HEK293 (cell line): ENCODE results near the gene TMEM203.

ENCODE experiments used
- CTCF ChIA-PET: fragments of 350-600 bp; formaldehyde crosslinking; extraction: SDS; loops from one replicate; lab custom pipeline; 2021; ENCODE audit warnings: antibody characterized with exemption; lab: Yijun Ruan, JAX
- POLR2A ChIA-PET: fragments of 300-600 bp; formaldehyde crosslinking; extraction: SDS; loops from one replicate; lab custom pipeline; 2020; ENCODE audit warnings: antibody characterized with exemption, inconsistent platforms; lab: Yijun Ruan, JAX
- H3K27ac ChIP-seq: fragments of 200-500 bp; sonication (Bioruptor generic); 2 replicates; pipeline ENCODE4 v1.5.1; 2014; ENCODE audit warnings: low read depth, low read length, control low read depth, inconsistent platforms; ENCODE audit errors: extremely low read depth
- H3K36me3 ChIP-seq, 2 experiments: fragments of 200-500 bp in 1 of 2; sonication (Bioruptor generic) in 1 of 2; 1 replicate in 1 of 2; 2 replicates in 1 of 2; pipeline ENCODE4 v1.5.1; 2014 to 2017; ENCODE audit warnings: inconsistent platforms in 2 of 2, low read length in 2 of 2; ENCODE audit not compliant: control insufficient read depth in 2 of 2, insufficient read depth in 1 of 2
- H3K4me1 ChIP-seq: fragments of 200-500 bp; sonication (Bioruptor generic); 2 replicates; pipeline ENCODE4 v1.5.1; 2014; ENCODE audit warnings: mild to moderate bottlenecking, low read length, inconsistent platforms; ENCODE audit not compliant: control insufficient read depth, insufficient read depth
- H3K4me3 ChIP-seq: 2 replicates; pipeline ENCODE4 v1.5.1; 2011; ENCODE audit warnings: low read depth, mild to moderate bottlenecking, control low read depth, low read length, moderate library complexity
- H3K9me3 ChIP-seq: fragments of 200-500 bp; sonication (Bioruptor generic); 2 replicates; pipeline ENCODE4 v1.5.1; 2014; ENCODE audit warnings: low read depth, low read length, inconsistent platforms; ENCODE audit not compliant: control insufficient read depth, insufficient read depth
- BCL11B ChIP-seq: fragments of 450-650 bp; formaldehyde crosslinking; IDR thresholded peaks from 2 replicates; pipeline ENCODE4 v1.5.1; 2016; ENCODE audit warnings: low read depth, missing biosample characterization, missing genetic modification characterization
- GFI1B ChIP-seq: fragments of 450-650 bp; formaldehyde crosslinking; IDR thresholded peaks from 2 replicates; pipeline ENCODE4 v1.5.1; 2016; ENCODE audit warnings: missing biosample characterization, missing genetic modification characterization
- GLI2 ChIP-seq: fragments of 450-650 bp; formaldehyde crosslinking; IDR thresholded peaks from 2 replicates; pipeline ENCODE4; 2017; ENCODE audit warnings: missing biosample characterization, missing genetic modification characterization, low read depth, borderline replicate concordance
- HOXD13 ChIP-seq: sonication (generic); formaldehyde crosslinking; IDR thresholded peaks from 2 replicates; pipeline ENCODE4 v1.8.0; 2022; ENCODE audit warnings: missing genetic modification reagents, borderline replicate concordance
- KLF10 ChIP-seq: fragments of 450-650 bp; IDR thresholded peaks from 2 replicates; pipeline ENCODE4 v1.5.1; 2018; ENCODE audit warnings: missing biosample characterization, mild to moderate bottlenecking, missing genetic modification characterization
- KLF9 ChIP-seq: fragments of 450-650 bp; formaldehyde crosslinking; IDR thresholded peaks from 2 replicates; pipeline ENCODE4 v1.5.1; 2016; ENCODE audit warnings: missing biosample characterization, missing genetic modification characterization, low read depth
- YY1 ChIP-seq: fragments of 450-650 bp; formaldehyde crosslinking; IDR thresholded peaks from 2 replicates; pipeline ENCODE4 v1.5.1; 2018; ENCODE audit warnings: missing biosample characterization, missing genetic modification characterization
- ZNF19 ChIP-seq: fragments of 450-650 bp; formaldehyde crosslinking; IDR thresholded peaks from 2 replicates; pipeline ENCODE4; 2016; ENCODE audit warnings: missing biosample characterization, missing genetic modification characterization, low read depth
- ZNF274 ChIP-seq, 2 experiments: fragments of 200-500 bp in 1 of 2; fragments of 450-650 bp in 1 of 2; sonication (Bioruptor generic) in 1 of 2; formaldehyde crosslinking in 1 of 2; IDR thresholded peaks; 2 replicates each; pipeline versions ENCODE4 v1.5.1 to v1.6.1; 2014 to 2016; ENCODE audit warnings: borderline replicate concordance in 1 of 2, inconsistent platforms in 1 of 2, low read length in 1 of 2, missing biosample characterization in 1 of 2, missing genetic modification characterization in 1 of 2
- ZNF324 ChIP-seq: fragments of 450-650 bp; formaldehyde crosslinking; IDR thresholded peaks from 2 replicates; pipeline ENCODE4 v1.5.1; 2016; ENCODE audit warnings: missing biosample characterization, missing genetic modification characterization
- ZNF544 ChIP-seq: fragments of 450-650 bp; formaldehyde crosslinking; IDR thresholded peaks from 2 replicates; pipeline ENCODE4 v1.5.0; 2017; ENCODE audit warnings: missing biosample characterization, missing genetic modification characterization
- ZNF610 ChIP-seq: fragments of 450-650 bp; formaldehyde crosslinking; IDR thresholded peaks from 2 replicates; pipeline ENCODE4 v1.5.1; 2016; ENCODE audit warnings: missing biosample characterization, missing genetic modification characterization, borderline replicate concordance
- ZNF654 ChIP-seq: fragments of 450-650 bp; formaldehyde crosslinking; IDR thresholded peaks from 2 replicates; pipeline ENCODE4 v1.5.1; 2016; ENCODE audit warnings: low read depth, missing biosample characterization, missing genetic modification characterization
- ZNF701 ChIP-seq: fragments of 450-650 bp; formaldehyde crosslinking; IDR thresholded peaks from 2 replicates; pipeline ENCODE4 v1.5.1; 2016; ENCODE audit warnings: missing biosample characterization, missing genetic modification characterization
- ZNF791 ChIP-seq: fragments of 450-650 bp; formaldehyde crosslinking; IDR thresholded peaks from 2 replicates; pipeline ENCODE4 v1.5.1; 2016; ENCODE audit warnings: missing biosample characterization, missing genetic modification characterization
- ZNF830 ChIP-seq: fragments of 450-650 bp; IDR thresholded peaks from 2 replicates; pipeline ENCODE4 v1.5.0; 2018; ENCODE audit warnings: missing biosample characterization, missing genetic modification characterization, low read depth, mild to moderate bottlenecking, moderate library complexity
- ZNF843 ChIP-seq: fragments of 450-650 bp; formaldehyde crosslinking; IDR thresholded peaks from 2 replicates; pipeline ENCODE4 v1.5.1; 2016; ENCODE audit warnings: missing biosample characterization, missing genetic modification characterization
- TF ChIP-seq, protein P1 (sequence below): fragments of 450-650 bp; formaldehyde crosslinking; IDR thresholded peaks from 2 replicates; pipeline ENCODE4 v1.5.1; 2016; ENCODE audit warnings: missing biosample characterization, missing genetic modification characterization, borderline replicate concordance
- TF ChIP-seq, protein P2 (sequence below): fragments of 450-650 bp; formaldehyde crosslinking; IDR thresholded peaks from 2 replicates; pipeline ENCODE4 v1.5.1; 2017; ENCODE audit warnings: missing biosample characterization, missing genetic modification characterization
- TF ChIP-seq, protein P3 (sequence below): fragments of 450-650 bp; IDR thresholded peaks from 2 replicates; pipeline ENCODE4 v1.5.1; 2018; ENCODE audit warnings: missing biosample characterization, mild to moderate bottlenecking, missing genetic modification characterization
- TF ChIP-seq, protein P4 (sequence below): fragments of 450-650 bp; formaldehyde crosslinking; IDR thresholded peaks from 2 replicates; pipeline ENCODE4 v1.5.1; 2016; ENCODE audit warnings: missing biosample characterization, missing genetic modification characterization
- TF ChIP-seq, protein P5 (sequence below): fragments of 450-650 bp; formaldehyde crosslinking; IDR thresholded peaks from 2 replicates; pipeline ENCODE4 v1.5.1; 2016; ENCODE audit warnings: missing biosample characterization, missing genetic modification characterization
- TF ChIP-seq, protein P6 (sequence below): fragments of 450-650 bp; formaldehyde crosslinking; IDR thresholded peaks from 2 replicates; pipeline ENCODE4 v1.5.1; 2016; ENCODE audit warnings: missing biosample characterization, missing genetic modification characterization

TMEM203 gene

DNA sequence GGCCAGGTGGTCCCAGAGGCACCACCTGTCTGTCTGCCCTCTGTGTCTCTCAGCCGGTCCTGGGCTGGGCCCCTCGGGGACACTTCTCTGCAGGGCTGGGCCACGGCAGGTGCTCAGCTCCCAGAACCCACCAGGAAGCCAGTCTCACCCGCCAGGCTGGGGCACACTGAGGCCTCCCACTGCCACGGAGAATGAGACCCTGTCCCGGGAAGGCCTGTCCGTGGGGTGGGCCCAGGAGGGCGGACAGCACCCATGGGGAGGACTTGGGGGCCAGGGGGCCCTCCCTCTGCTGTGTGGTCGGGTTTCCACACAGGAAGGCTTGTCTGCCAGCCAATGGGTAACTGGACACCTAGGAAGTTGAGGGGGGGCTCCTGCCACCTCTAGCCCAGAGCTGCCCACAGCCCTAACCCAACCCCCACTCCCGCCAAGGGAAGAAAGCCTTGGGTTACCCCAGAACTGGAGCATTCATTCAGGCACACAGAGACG lies 31.5 kb upstream of the TMEM203 start (continued):
- no peak for TF ChIP-seq ZNF791 (tag by site-specific recombination)

DNA sequence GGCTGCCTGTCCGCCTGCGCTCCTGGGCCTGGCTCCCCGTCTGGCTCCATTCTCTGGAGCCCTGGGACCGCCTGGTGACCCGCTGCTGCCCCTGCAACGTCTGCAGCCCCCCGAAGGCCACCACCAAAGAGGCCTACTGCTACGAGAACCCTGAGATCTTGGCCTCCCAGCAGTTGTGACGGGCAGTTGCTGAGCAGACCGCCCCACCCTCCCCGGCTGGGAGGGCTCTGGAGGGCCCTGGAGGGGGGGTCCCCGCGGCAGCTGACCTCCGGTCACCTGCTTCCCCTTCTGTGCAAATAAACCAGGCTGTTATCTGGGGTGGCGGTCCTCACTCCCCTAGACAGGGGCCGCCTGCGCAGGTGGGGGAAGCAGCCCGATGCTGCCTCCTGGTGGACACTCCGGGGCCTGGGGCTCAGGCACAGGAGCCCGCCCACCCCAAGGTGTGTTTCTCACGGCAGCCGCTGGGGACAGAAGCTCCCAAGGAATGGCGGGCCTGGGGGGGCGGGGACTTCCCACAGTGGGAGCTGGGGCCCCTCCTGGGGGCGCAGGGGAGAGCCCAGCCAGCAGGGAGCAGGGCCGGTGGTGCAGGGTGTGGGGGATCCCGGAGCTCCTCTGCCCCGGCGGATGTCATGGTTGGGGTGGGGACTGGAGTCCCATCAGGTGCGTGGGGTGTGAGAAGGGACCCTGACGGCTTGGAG lies 30.9 kb upstream of the TMEM203 start:
- no peak overlapping the region for H3K27ac ChIP-seq
- H3K9me3 ChIP-seq = no peaks in the 10 kb centered on the region
- peak overlapping the region; percentile 13 for H3K4me3 ChIP-seq
- peaks cover 3% of the 10 kb centered on the region; the same call in 1 of the 2 replicates for H3K4me1 ChIP-seq
- H3K36me3 ChIP-seq = peaks cover 0 to 7% of the 10 kb centered on the region in 2 experiments; a peak in 1 of 3 replicates
- POLR2A ChIA-PET = interaction anchor here (0.5 to 11.5 kb wide), 22 partner anchors 9 to 190 kb away, joined by 3 to 336 read pairs (median 4); partner anchors contain the start of genes ANAPC2, CYSRT1, EXD3 and MAN1B1
- CTCF ChIA-PET = interaction anchor here (0.6 to 3.4 kb wide), 85 partner anchors 7 to 500 kb away, joined by 3 to 45 read pairs (median 5); partner anchors contain the start of genes ANAPC2, CYSRT1, DPH7 and LCN8
- TF ChIP-seq, protein P1, sequence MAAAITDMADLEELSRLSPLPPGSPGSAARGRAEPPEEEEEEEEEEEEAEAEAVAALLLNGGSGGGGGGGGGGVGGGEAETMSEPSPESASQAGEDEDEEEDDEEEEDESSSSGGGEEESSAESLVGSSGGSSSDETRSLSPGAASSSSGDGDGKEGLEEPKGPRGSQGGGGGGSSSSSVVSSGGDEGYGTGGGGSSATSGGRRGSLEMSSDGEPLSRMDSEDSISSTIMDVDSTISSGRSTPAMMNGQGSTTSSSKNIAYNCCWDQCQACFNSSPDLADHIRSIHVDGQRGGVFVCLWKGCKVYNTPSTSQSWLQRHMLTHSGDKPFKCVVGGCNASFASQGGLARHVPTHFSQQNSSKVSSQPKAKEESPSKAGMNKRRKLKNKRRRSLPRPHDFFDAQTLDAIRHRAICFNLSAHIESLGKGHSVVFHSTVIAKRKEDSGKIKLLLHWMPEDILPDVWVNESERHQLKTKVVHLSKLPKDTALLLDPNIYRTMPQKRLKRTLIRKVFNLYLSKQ (tag by site-specific recombination) = no peak
- TF ChIP-seq, protein P2, sequence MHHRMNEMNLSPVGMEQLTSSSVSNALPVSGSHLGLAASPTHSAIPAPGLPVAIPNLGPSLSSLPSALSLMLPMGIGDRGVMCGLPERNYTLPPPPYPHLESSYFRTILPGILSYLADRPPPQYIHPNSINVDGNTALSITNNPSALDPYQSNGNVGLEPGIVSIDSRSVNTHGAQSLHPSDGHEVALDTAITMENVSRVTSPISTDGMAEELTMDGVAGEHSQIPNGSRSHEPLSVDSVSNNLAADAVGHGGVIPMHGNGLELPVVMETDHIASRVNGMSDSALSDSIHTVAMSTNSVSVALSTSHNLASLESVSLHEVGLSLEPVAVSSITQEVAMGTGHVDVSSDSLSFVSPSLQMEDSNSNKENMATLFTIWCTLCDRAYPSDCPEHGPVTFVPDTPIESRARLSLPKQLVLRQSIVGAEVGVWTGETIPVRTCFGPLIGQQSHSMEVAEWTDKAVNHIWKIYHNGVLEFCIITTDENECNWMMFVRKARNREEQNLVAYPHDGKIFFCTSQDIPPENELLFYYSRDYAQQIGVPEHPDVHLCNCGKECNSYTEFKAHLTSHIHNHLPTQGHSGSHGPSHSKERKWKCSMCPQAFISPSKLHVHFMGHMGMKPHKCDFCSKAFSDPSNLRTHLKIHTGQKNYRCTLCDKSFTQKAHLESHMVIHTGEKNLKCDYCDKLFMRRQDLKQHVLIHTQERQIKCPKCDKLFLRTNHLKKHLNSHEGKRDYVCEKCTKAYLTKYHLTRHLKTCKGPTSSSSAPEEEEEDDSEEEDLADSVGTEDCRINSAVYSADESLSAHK (tag by site-specific recombination) = no peak
- peak; percentile 93 for TF ChIP-seq KLF9 (tag by site-specific recombination)
- TF ChIP-seq ZNF544 (tag by site-specific recombination) = no peak
- no peak for TF ChIP-seq ZNF19 (tag by site-specific recombination)
- TF ChIP-seq YY1 (tag by site-specific recombination) = peak; percentile 80
- no peak for TF ChIP-seq HOXD13 (CRISPR knock-in tag)
- TF ChIP-seq, protein P3, sequence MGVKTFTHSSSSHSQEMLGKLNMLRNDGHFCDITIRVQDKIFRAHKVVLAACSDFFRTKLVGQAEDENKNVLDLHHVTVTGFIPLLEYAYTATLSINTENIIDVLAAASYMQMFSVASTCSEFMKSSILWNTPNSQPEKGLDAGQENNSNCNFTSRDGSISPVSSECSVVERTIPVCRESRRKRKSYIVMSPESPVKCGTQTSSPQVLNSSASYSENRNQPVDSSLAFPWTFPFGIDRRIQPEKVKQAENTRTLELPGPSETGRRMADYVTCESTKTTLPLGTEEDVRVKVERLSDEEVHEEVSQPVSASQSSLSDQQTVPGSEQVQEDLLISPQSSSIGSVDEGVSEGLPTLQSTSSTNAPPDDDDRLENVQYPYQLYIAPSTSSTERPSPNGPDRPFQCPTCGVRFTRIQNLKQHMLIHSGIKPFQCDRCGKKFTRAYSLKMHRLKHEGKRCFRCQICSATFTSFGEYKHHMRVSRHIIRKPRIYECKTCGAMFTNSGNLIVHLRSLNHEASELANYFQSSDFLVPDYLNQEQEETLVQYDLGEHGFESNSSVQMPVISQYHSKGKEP (tag by site-specific recombination) = 0 out of 2 replicates have a peak, but pooled peaks have one; percentile 26
- TF ChIP-seq ZNF830 (tag by site-specific recombination) = no peak
- TF ChIP-seq GFI1B (tag by site-specific recombination) = no peak
- TF ChIP-seq, protein P4, sequence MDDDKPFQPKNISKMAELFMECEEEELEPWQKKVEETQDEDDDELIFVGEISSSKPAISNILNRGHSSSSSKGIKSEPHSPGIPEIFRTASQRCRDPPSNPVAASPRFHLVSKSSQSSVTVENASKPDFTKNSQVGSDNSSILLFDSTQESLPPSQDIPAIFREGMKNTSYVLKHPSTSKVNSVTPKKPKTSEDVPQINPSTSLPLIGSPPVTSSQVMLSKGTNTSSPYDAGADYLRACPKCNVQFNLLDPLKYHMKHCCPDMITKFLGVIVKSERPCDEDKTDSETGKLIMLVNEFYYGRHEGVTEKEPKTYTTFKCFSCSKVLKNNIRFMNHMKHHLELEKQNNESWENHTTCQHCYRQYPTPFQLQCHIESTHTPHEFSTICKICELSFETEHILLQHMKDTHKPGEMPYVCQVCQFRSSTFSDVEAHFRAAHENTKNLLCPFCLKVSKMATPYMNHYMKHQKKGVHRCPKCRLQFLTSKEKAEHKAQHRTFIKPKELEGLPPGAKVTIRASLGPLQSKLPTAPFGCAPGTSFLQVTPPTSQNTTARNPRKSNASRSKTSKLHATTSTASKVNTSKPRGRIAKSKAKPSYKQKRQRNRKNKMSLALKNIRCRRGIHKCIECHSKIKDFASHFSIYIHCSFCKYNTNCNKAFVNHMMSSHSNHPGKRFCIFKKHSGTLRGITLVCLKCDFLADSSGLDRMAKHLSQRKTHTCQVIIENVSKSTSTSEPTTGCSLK (tag by site-specific recombination) = no peak
- TF ChIP-seq ZNF274 (IDR thresholded peaks at IDR 0.05; ENCODE audit: low read length) = no peak
- TF ChIP-seq ZNF274 (tag by site-specific recombination; IDR thresholded peaks at IDR 0.05; ENCODE audit: borderline replicate concordance) = no peak
- 0 out of 2 replicates have a peak, but pooled peaks have one; percentile 56 for TF ChIP-seq ZNF324 (tag by site-specific recombination)
- no peak for TF ChIP-seq ZNF610 (tag by site-specific recombination)
- TF ChIP-seq ZNF654 (tag by site-specific recombination) = no peak; the same call in 1 of the 2 replicates
- TF ChIP-seq, protein P5, sequence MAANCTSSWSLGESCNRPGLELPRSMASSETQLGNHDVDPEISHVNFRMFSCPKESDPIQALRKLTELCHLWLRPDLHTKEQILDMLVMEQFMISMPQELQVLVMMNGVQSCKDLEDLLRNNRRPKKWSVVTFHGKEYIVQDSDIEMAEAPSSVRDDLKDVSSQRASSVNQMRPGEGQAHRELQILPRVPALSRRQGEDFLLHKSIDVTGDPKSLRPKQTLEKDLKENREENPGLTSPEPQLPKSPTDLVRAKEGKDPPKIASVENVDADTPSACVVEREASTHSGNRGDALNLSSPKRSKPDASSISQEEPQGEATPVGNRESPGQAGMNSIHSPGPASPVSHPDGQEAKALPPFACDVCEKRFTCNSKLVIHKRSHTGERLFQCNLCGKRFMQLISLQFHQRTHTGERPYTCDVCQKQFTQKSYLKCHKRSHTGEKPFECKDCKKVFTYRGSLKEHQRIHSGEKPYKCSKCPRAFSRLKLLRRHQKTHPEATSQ (tag by site-specific recombination) = 0 out of 2 replicates have a peak, but pooled peaks have one; percentile 65
- no peak for TF ChIP-seq ZNF701
- TF ChIP-seq, protein P6, sequence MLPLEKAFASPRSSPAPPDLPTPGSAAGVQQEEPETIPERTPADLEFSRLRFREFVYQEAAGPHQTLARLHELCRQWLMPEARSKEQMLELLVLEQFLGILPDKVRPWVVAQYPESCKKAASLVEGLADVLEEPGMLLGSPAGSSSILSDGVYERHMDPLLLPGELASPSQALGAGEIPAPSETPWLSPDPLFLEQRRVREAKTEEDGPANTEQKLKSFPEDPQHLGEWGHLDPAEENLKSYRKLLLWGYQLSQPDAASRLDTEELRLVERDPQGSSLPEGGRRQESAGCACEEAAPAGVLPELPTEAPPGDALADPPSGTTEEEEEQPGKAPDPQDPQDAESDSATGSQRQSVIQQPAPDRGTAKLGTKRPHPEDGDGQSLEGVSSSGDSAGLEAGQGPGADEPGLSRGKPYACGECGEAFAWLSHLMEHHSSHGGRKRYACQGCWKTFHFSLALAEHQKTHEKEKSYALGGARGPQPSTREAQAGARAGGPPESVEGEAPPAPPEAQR = no peak
- peak; percentile 56; the same call in 1 of the 2 replicates for TF ChIP-seq KLF10 (tag by site-specific recombination)
- TF ChIP-seq ZNF843 (tag by site-specific recombination) = 0 out of 2 replicates have a peak, but pooled peaks have one; percentile 18
- TF ChIP-seq GLI2 (tag by site-specific recombination) = no peak
- no peak; the same call in 1 of the 2 replicates for TF ChIP-seq BCL11B
